HG03378 (cell line): ENCODE measurements around the gene TENM3.
"Not testable (repeated sequence)": the region's sequence is repeated elsewhere in the genome, so short reads cannot be mapped to it uniquely, and the experiment has no call there.

Source experiments
- ATAC-seq: cut with Tn5 transposase; IDR thresholded peaks from one replicate; pipeline ENCODE4 v1.9.1; 2021; ENCODE audit warnings: mild to moderate bottlenecking, moderate library complexity; ENCODE audit not compliant: unreplicated experiment

The TENM3 gene

GRCh38 chr4:182243204-182243603 lies at the start of gene TENM3:
Gene TENM3 (plus strand): TSS chr4:182243402. CDS start chr4:182324021, 80,619 bp downstream.
- ATAC-seq, result not testable (repeated sequence)

GRCh38 chr4:182194091-182194824 lies 48.9 kb upstream of the TENM3 start:
- ATAC-seq, result no peak

- ATAC-seq, result no peak
Measured at GRCh38 chr4:182197611-182198010, 45.6 kb upstream of the TENM3 start.

- ATAC-seq, result no peak
Measured at GRCh38 chr4:182201871-182202270, 41.3 kb upstream of the TENM3 start.

GRCh38 chr4:182202650-182203049 lies 40.6 kb upstream of the TENM3 start:
- no peak for ATAC-seq

GRCh38 chr4:182203872-182204411 lies 39.3 kb upstream of the TENM3 start:
- no peak for ATAC-seq

- no peak for ATAC-seq
Measured at GRCh38 chr4:182205306-182205705, 37.9 kb upstream of the TENM3 start.

- ATAC-seq, result no peak
Measured at GRCh38 chr4:182206266-182206665, 36.9 kb upstream of the TENM3 start.

GRCh38 chr4:182206916-182207315 lies 36.3 kb upstream of the TENM3 start:
- no peak for ATAC-seq

- ATAC-seq, result no peak
Measured at GRCh38 chr4:182207830-182208396, 35.3 kb upstream of the TENM3 start.

- no peak for ATAC-seq
Measured at GRCh38 chr4:182208526-182209050, 34.6 kb upstream of the TENM3 start.

GRCh38 chr4:182212211-182212761 lies 30.9 kb upstream of the TENM3 start:
- no peak for ATAC-seq

- ATAC-seq, result no peak
Measured at GRCh38 chr4:182213004-182213403, 30.2 kb upstream of the TENM3 start.

GRCh38 chr4:182215148-182215547 lies 28.1 kb upstream of the TENM3 start:
- no peak for ATAC-seq

GRCh38 chr4:182216005-182216404 lies 27.2 kb upstream of the TENM3 start:
- ATAC-seq, result no peak

GRCh38 chr4:182219411-182220056 lies 23.7 kb upstream of the TENM3 start:
- ATAC-seq, result no peak

- no peak for ATAC-seq
Measured at GRCh38 chr4:182221987-182222386, 21.2 kb upstream of the TENM3 start.

GRCh38 chr4:182222766-182223165 lies 20.4 kb upstream of the TENM3 start:
- no peak for ATAC-seq

- ATAC-seq, result no peak
Measured at GRCh38 chr4:182223708-182224107, 19.5 kb upstream of the TENM3 start.

GRCh38 chr4:182224192-182224850 lies 18.9 kb upstream of the TENM3 start:
- ATAC-seq, result no peak
